GM19351 (cell line): ENCODE data around the gene IFT122.
"Not testable (repeated sequence)": the region's sequence is repeated elsewhere in the genome, so short reads cannot be mapped to it uniquely, and the experiment has no call there.

ENCODE experiments used
- ATAC-seq: cut with Tn5 transposase; IDR thresholded peaks from one replicate; pipeline ENCODE4 v1.9.1; 2021; ENCODE audit warnings: mild to moderate bottlenecking, moderate library complexity; ENCODE audit not compliant: unreplicated experiment

The IFT122 gene, protein sequence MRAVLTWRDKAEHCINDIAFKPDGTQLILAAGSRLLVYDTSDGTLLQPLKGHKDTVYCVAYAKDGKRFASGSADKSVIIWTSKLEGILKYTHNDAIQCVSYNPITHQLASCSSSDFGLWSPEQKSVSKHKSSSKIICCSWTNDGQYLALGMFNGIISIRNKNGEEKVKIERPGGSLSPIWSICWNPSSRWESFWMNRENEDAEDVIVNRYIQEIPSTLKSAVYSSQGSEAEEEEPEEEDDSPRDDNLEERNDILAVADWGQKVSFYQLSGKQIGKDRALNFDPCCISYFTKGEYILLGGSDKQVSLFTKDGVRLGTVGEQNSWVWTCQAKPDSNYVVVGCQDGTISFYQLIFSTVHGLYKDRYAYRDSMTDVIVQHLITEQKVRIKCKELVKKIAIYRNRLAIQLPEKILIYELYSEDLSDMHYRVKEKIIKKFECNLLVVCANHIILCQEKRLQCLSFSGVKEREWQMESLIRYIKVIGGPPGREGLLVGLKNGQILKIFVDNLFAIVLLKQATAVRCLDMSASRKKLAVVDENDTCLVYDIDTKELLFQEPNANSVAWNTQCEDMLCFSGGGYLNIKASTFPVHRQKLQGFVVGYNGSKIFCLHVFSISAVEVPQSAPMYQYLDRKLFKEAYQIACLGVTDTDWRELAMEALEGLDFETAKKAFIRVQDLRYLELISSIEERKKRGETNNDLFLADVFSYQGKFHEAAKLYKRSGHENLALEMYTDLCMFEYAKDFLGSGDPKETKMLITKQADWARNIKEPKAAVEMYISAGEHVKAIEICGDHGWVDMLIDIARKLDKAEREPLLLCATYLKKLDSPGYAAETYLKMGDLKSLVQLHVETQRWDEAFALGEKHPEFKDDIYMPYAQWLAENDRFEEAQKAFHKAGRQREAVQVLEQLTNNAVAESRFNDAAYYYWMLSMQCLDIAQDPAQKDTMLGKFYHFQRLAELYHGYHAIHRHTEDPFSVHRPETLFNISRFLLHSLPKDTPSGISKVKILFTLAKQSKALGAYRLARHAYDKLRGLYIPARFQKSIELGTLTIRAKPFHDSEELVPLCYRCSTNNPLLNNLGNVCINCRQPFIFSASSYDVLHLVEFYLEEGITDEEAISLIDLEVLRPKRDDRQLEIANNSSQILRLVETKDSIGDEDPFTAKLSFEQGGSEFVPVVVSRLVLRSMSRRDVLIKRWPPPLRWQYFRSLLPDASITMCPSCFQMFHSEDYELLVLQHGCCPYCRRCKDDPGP

GRCh38 chr3:129439817-129440617, at the start of gene IFT122, which contains the start of gene MBD4:
Gene IFT122, plus strand, starts transcription at chr3:129440224. Its CDS starts 107 bp downstream, at chr3:129440331.
Gene MBD4, minus strand, starts transcription at chr3:129439948. Its CDS starts 115 bp downstream, at chr3:129439833.
- peak; percentile 81 for ATAC-seq

DNA sequence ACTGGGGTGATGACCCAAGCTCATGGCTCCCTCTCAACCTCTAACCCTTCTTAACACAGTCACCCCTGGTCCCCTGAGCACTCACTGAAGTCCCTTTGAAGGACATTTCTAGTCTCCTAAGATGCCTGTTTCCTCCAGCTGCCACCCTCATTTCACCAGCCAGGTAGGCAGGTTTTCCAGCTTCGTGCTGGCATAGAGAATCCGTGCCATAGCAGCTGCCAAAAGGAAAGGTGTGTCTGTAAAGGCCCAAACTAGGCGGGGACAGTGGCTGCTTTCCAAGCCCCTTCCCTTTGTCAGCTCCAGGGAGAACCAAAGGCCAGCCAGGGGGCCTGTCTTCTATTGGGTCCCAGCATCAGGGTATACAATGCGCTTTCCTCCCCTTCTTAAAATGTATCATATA, 48.4 kb upstream of the IFT122 start:
- not testable (repeated sequence) for ATAC-seq

DNA sequence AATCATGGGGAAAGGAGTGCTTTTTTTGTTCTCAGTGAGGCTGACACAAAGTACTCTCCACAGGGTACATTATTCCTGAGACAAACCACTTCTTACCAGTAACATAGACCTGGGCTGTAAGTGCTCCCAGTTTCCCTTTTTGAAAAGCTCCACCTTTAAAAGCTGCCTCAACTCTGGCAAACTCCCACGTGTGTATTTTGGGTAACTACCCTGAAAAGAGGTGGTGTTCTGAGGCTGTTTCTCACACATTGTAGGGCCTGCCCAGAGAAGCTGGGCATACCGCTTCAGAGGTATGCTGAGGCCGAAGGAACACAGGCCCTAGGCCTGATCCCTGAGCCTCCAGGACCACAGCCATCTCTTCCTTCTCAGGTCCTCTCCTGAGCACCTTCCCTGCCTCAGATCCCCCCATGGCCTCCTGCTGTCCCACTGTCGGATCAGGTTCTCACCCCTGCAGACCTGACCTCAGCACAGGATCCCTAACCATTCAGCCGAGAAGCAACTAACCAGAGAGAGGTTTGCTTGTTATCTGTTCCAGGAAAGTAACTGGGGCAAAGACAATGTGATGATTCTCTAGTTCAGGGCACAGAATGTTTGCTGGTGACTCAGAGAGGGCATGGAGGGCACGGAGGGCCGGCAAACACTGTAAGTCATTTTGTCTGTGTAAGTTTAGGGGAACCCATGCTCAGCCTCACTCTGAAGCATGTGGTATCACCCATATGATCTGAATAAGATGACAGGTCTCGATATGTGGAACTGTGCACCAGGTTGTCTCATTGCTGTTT, 47.7 kb upstream of the IFT122 start:
- ATAC-seq, result not testable (repeated sequence)

- ATAC-seq, result no peak
These were observed 46.8 kb upstream of the IFT122 start for GRCh38 chr3:129393271-129393670.

DNA sequence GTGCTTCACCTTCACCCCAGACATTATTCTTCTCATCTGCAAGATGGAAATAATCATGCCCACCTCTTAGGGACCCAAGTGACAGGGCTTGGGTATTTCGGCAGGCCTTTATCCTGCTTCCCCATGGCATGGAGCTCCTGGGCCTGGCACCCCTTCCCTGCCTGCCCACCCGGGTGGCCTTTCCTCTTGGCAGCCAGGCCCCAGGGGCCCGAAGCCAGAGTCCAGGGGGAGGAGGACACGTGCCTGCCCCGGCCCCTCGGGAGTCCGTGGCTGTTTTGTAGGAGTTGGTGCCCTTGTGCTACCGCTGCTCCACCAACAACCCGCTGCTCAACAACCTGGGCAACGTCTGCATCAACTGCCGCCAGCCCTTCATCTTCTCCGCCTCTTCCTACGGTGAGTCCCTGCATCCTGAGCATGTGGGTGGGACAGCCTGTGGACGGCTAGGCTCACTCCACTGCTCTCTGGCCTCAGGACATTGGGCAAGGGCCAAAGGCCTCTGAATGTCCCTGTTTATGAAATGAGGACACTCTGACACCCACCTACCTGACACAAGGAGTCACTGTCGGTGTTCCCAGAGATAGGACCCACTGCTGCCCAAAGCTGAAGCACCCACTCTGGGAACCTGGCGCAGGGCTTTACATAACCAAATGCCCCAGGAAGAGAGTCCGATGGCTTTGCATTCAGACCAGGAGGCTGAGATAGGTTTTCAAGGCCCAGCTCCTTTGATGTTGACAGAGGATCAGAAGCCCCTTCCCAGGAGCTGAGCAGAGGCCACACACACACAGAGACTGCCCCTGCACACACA, 46.1 kb upstream of the IFT122 start:
- not testable (repeated sequence) for ATAC-seq

DNA sequence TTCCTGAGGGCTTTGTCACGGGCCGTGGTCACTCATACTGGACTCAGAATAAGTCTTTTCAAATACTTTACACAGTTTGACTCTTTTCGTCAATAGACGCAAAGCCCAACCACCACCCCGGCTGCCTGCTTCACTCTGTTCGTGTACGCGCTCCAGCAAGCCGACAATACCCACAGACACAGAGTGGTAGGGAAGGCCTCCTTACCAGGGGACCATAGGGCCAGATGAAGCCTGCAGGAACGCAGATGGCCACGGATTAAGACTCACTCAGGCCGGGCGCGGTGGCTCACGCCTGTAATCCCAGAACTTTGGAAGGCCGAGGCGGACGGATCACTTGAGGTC, 41.2 kb upstream of the IFT122 start:
- peak; percentile 25 for ATAC-seq

DNA sequence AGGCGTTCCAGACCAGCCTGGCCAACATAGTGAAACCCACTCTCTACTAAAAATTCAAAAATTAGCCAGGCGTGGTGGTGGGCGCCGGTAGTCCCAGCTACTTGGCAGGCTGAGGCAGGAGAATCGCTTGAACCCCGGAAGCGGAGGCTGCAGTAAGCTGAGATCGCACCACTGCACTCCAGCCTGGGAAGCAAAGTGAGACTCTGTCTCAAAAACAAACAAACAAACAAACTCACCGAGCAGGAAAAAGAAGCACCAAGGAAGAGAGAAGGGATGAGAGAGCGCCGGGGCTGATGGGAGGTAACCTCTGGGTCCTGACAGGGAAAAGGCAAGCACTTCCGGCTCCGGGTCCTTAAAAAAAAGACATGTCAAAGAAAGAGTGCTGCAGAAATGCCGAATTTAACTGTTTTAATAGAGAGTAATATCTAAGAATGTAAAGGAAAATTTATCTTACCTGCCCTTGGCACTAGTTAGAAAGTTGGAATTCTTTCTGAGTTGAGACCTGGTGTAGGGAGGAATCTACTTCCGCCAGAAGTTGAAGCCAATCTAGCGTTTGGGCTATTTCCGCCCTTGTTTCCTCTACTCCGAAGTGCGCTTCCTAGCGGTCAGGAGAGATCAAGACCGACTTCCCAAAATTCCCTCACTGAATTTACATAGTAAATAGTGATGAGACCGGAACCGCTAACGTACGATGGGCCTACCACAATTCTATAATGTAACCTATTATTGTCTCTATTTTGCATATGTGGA, 40.7 kb upstream of the IFT122 start:
- ATAC-seq, result peak; percentile 81

GRCh38 chr3:129399895-129400357, 40.1 kb upstream of the IFT122 start:
- no peak for ATAC-seq

GRCh38 chr3:129402210-129402609, 37.8 kb upstream of the IFT122 start:
- no peak for ATAC-seq

DNA sequence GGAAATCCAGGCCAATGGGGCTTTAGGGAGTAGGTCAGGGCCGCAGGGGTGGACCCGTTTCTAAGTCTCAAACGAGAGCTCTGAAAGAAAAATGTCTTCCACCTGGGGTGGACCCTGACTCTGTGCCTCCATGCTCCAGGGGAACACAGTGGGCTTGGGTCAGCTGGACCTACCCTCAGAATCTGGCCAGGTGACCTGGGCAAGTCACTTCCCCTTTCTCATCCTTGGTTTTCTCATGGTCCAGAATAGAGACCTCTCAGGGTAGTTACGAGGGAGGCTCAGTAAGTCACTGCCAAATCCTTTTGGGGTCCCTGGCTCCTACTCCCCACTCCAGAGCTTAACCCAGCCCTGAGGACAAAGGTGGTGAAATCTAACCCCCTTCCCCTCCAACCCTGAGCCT, 37.4 kb upstream of the IFT122 start:
- no peak for ATAC-seq

GRCh38 chr3:129403450-129403849, 36.6 kb upstream of the IFT122 start:
- ATAC-seq, result no peak

- no peak for ATAC-seq
These were observed 35.9 kb upstream of the IFT122 start for GRCh38 chr3:129404130-129404529.

- peak; percentile 64 for ATAC-seq
These were observed 35.4 kb upstream of the IFT122 start for GRCh38 chr3:129404610-129405009.

DNA sequence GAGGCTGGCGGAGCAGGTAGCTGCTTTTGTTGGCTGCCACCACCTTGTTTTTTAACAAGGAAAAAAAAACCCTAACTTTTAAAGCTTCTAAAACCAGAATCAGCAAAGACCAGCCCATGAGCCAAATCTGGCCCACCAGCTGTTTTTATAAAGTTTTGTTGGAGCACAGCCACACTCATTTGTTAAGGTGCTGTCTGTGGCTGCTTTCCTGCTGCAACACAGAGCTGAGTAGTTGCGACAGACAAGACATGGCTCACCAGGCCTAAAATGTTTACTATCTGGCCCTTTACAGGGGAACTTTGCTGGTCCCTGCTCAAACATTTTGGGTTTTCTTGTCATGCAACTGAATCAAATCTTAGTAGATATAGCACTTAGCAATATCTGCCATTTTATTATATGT, 30.5 kb upstream of the IFT122 start:
- no peak for ATAC-seq

DNA sequence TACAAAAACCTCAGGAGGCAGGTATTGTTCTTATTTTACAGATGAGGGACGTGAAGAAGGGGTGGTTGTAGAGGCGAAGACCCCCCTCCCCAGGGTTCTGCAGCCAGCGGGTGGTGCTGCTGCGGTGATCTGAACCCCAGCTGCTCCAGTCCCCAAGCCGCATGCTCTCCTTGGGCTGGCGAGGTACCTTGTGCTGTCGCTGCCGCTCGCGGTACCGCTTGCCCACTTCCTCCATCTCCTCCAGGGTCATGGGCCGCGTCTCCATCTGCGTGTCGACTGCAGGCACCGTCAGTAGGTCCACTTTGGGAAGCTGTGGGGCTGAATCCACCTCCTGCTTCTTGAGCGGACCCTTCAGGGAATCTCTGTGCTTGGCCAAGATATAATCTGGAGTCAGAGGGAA, 29.1 kb upstream of the IFT122 start:
- ATAC-seq, result no peak

DNA sequence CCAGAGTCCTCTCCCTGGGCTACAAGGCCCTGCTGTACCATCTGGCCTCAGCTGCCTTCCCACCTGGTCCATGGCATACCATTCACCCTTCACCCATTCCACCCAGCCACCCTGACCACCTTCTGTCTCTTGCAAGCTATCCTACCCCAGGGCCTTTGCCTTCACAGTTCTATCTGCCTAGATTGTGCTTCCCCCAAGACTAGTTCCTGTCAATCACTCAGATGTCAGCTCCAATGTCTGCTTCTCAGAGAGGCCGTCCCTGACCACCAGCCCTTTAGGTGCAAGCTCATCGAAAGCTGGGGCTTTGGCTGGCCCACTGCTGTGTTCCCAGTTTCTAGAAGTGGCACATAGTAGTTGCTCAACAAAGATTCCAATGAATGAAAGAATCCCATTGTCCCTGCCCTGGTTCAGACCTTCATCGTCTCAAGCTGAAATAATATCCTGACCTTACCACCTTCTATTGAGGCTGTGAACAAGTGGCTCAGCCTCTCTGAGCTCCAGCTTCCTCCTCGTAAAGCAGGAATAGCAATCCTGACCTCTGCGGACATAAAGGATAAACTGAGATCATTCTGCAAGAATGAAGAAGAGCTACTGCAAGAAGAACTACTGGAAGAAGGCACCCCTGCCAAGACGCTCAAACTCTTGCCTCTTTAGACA, 27.4 kb upstream of the IFT122 start:
- no peak for ATAC-seq

- not testable (repeated sequence) for ATAC-seq
These were observed 26.8 kb upstream of the IFT122 start for GRCh38 chr3:129413238-129413637.
